SK-N-SH (cell line): ENCODE results near the gene ZNF365. TPM values are rescaled to one million over a fixed set of nuclear protein-coding genes. Genes with fewer than 3 reads are reported as not detected.

Source experiments
- CTCF ChIA-PET: fragments of 300-600, 350-600 bp; formaldehyde crosslinking; extraction: SDS; loops from one replicate; lab custom pipeline; 2021; lab: Yijun Ruan, JAX
- POLR2A ChIA-PET: fragments of 350-600 bp; sonication (Branson Sonifier 250); formaldehyde crosslinking; extraction: SDS; loops from one replicate; lab custom pipeline; 2020; ENCODE audit warnings: antibody characterized with exemption, inconsistent platforms; lab: Yijun Ruan, JAX
- DNase-seq: peaks from one replicate; pipeline ENCODE4 v3.0.0; 2012
- H2AFZ ChIP-seq: fragments of 200-600 bp; sonication (generic); 2 replicates; pipeline ENCODE4 v1.8.1; 2016; ENCODE audit warnings: antibody characterized with exemption, mild to moderate bottlenecking, low read depth
- H3F3A ChIP-seq: fragments of 200-600 bp; sonication (generic); replicated peaks from 2 replicates; pipeline ENCODE3; 2016; ENCODE audit warnings: antibody characterized with exemption, mild to moderate bottlenecking; ENCODE audit not compliant: insufficient read depth
- H3K27ac ChIP-seq, 2 experiments: fragments of 200-500 bp in 1 of 2; fragments of 200-600 bp in 1 of 2; sonication (Bioruptor generic) in 1 of 2; sonication (generic), shearing (Covaris generic) in 1 of 2; 2 replicates each; pipeline versions ENCODE4 v1.5.1 to v1.6.1; 2014 to 2016; ENCODE audit warnings: low read depth in 2 of 2, inconsistent platforms in 1 of 2, low read length in 1 of 2, mild to moderate bottlenecking in 1 of 2, mixed read lengths in 1 of 2
- H3K27me3 ChIP-seq: fragments of 200-600 bp; sonication (generic), shearing (Covaris generic); 2 replicates; pipeline ENCODE4 v1.6.1; 2016; ENCODE audit warnings: mixed run types; ENCODE audit not compliant: insufficient read depth
- H3K36me3 ChIP-seq, 2 experiments: fragments of 200-500 bp in 1 of 2; fragments of 200-600 bp in 1 of 2; sonication (Bioruptor generic) in 1 of 2; sonication (generic) in 1 of 2; replicated peaks in 1 of 2; 2 replicates each; pipeline versions ENCODE3 to v1.5.1; 2014 to 2016; ENCODE audit warnings: low read length in 1 of 2, mild to moderate bottlenecking in 1 of 2; ENCODE audit not compliant: insufficient read depth in 2 of 2, control insufficient read depth in 1 of 2
- H3K4me1 ChIP-seq, 2 experiments: fragments of 200-500 bp in 1 of 2; fragments of 200-600 bp in 1 of 2; sonication (Bioruptor generic) in 1 of 2; sonication (generic), shearing (Covaris generic) in 1 of 2; 2 replicates each; pipeline versions ENCODE4 v1.5.1 to v1.6.1; 2014 to 2016; ENCODE audit warnings: low read depth in 1 of 2, low read length in 1 of 2, mixed run types in 1 of 2; ENCODE audit not compliant: insufficient read depth in 2 of 2, control insufficient read depth in 1 of 2
- H3K4me2 ChIP-seq: fragments of 200-600 bp; sonication (generic), shearing (Covaris generic); 2 replicates; pipeline ENCODE4 v1.6.1; 2017; ENCODE audit warnings: mixed run types
- H3K4me3 ChIP-seq, 2 experiments: fragments of 200-500 bp in 1 of 2; fragments of 200-600 bp in 1 of 2; sonication (Bioruptor generic) in 1 of 2; sonication (generic), shearing (Covaris generic) in 1 of 2; 2 replicates each; pipeline versions ENCODE4 v1.5.1 to v1.8.1; 2014 to 2016; ENCODE audit warnings: low read depth in 2 of 2, inconsistent platforms in 1 of 2, low read length in 1 of 2, mild to moderate bottlenecking in 1 of 2, mixed read lengths in 1 of 2, moderate library complexity in 1 of 2
- H3K79me2 ChIP-seq: fragments of 200-600 bp; sonication (generic); 2 replicates; pipeline ENCODE4 v1.8.1; 2017; ENCODE audit warnings: mild to moderate bottlenecking; ENCODE audit not compliant: insufficient read depth
- H3K9ac ChIP-seq: fragments of 200-600 bp; sonication (generic); 2 replicates; pipeline ENCODE4 v1.6.1; 2017; ENCODE audit warnings: mixed run types
- H3K9me2 ChIP-seq: fragments of 200-600 bp; sonication (generic); 2 replicates; pipeline ENCODE4 v1.6.1; 2017; ENCODE audit warnings: mixed run types
- H3K9me3 ChIP-seq: fragments of 200-600 bp; sonication (generic); 2 replicates; pipeline ENCODE4 v1.6.1; 2017; ENCODE audit warnings: mixed run types, mild to moderate bottlenecking, moderate library complexity
- H4K20me1 ChIP-seq: fragments of 200-600 bp; sonication (generic); 2 replicates; pipeline ENCODE4 v1.6.1; 2017; ENCODE audit warnings: mild to moderate bottlenecking, mixed run types; ENCODE audit not compliant: insufficient read depth
- CTCF ChIP-seq: fragments of 200-600 bp; sonication (generic); IDR thresholded peaks from 2 replicates; pipeline ENCODE4 v1.6.1; 2017; ENCODE audit warnings: antibody characterized with exemption, mild to moderate bottlenecking, moderate library complexity
- ELF1 ChIP-seq: IDR thresholded peaks from 2 replicates; pipeline ENCODE4 v1.4.0; 2012
- EZH2phosphoT487 ChIP-seq: fragments of 200-600 bp; sonication (generic); IDR thresholded peaks from 2 replicates; pipeline ENCODE4 v1.6.1; 2017; ENCODE audit warnings: low read depth, mixed run types, mild to moderate bottlenecking, antibody characterized with exemption, moderate library complexity, borderline replicate concordance
- FOXM1 ChIP-seq: IDR thresholded peaks from 2 replicates; pipeline ENCODE4 v1.4.0; 2012; ENCODE audit warnings: low read depth, mild to moderate bottlenecking
- PBX3 ChIP-seq: IDR thresholded peaks from 2 replicates; pipeline ENCODE4; 2012
- RAD21 ChIP-seq: IDR thresholded peaks from 2 replicates; pipeline ENCODE4 v1.6.1; 2012; ENCODE audit warnings: mild to moderate bottlenecking, low read length
- RCOR1 ChIP-seq: fragments of 150-350 bp; IDR thresholded peaks from 2 replicates; pipeline ENCODE4 v1.6.1; 2017; ENCODE audit warnings: antibody characterized with exemption, low read length
- REST ChIP-seq: IDR thresholded peaks from 2 replicates; pipeline ENCODE4 v1.6.1; 2012; ENCODE audit warnings: mild to moderate bottlenecking, low read depth, low read length, moderate library complexity
- RFX5 ChIP-seq: IDR thresholded peaks from 2 replicates; pipeline ENCODE4 v1.6.1; 2012; ENCODE audit warnings: mild to moderate bottlenecking, improper control_type of control experiment, low read length
- SMC3 ChIP-seq: IDR thresholded peaks from 2 replicates; pipeline ENCODE4 v1.6.1; 2012; ENCODE audit warnings: low read depth, low read length, improper control_type of control experiment
- USF1 ChIP-seq: IDR thresholded peaks from 2 replicates; pipeline ENCODE4 v1.4.0; 2012; ENCODE audit warnings: low read depth, borderline replicate concordance
- USF2 ChIP-seq: fragments of 150-350 bp; IDR thresholded peaks from 2 replicates; pipeline ENCODE4 v1.6.1; 2017; ENCODE audit warnings: antibody characterized with exemption, low read length, low read depth, borderline replicate concordance
- ZBTB33 ChIP-seq: IDR thresholded peaks from 2 replicates; pipeline ENCODE4 v1.4.0; 2012; ENCODE audit warnings: low read depth, borderline replicate concordance
- WGBS: methylation state at CpG from one replicate; pipeline ENCODE4 v1.1.6; 2017; ENCODE audit warnings: low lambda C conversion rate; 5-methylcytosine and 5-hydroxymethylcytosine counted together
- polyA plus RNA-seq, 3 experiments: library from polyadenylated mRNA; depleted of rRNA; stranded (reverse); fragments of >200 nt; gene quantifications; 2 replicates each; pipeline ENCODE4 v1.2.3, GENCODE V29; 2012

ZNF365 gene
- polyA plus RNA-seq, 1 of the 3 experiments (the other 2 are of a cell fraction) = 4.5 TPM

- TF ChIP-seq CTCF (no peak), PBX3 (no peak), EZH2phosphoT487 (no peak), USF1 (no peak), RAD21 (no peak), FOXM1 (no peak), RFX5 (no peak), RCOR1 (no peak), USF2 (no peak), REST (no peak), ELF1 (no peak), SMC3 (no peak), ZBTB33 (no peak)
- peaks cover 18% of the 10 kb centered on the region for H3F3A ChIP-seq
- H3K9me2 ChIP-seq = no peaks in the 10 kb centered on the region
- H3K36me3 ChIP-seq = no peaks in the 10 kb centered on the region
- 70% methylated on average over 3 of the region's 3 CpGs for WGBS
- CTCF ChIA-PET = interaction anchor here (0.7 to 4.5 kb wide), 3 partner anchors 8 to 740 kb away, joined by 3 to 24 read pairs (median 3); no protein-coding TSS in a partner anchor
- H4K20me1 ChIP-seq = no peaks in the 10 kb centered on the region
- no peak overlapping the region for H3K4me3 ChIP-seq
- no peaks in the 10 kb centered on the region for H3K79me2 ChIP-seq
- no peak overlapping the region for H2AFZ ChIP-seq
- no peak overlapping the region for H3K4me2 ChIP-seq
- H3K4me1 ChIP-seq = peaks cover 0 to 17% of the 10 kb centered on the region in 2 experiments; a peak in 1 of 4 replicates
- no peak overlapping the region for H3K27ac ChIP-seq
- H3K9ac ChIP-seq = no peak overlapping the region
- no peaks in the 10 kb centered on the region for H3K27me3 ChIP-seq
- DNase-seq = no peak
- POLR2A ChIA-PET = no interaction called here
- H3K9me3 ChIP-seq = no peaks in the 10 kb centered on the region
Observed at GRCh38 chr10:62426600-62426999, 52.4 kb downstream of the ZNF365 start.
